ENCODE results near the gene ZNF695. TPM values are rescaled to one million over a fixed set of nuclear protein-coding genes. Genes with fewer than 3 reads are reported as not detected.

The ZNF695 gene
- total RNA-seq, 1 donor from 2014 or later: 14.2 TPM

DNA sequence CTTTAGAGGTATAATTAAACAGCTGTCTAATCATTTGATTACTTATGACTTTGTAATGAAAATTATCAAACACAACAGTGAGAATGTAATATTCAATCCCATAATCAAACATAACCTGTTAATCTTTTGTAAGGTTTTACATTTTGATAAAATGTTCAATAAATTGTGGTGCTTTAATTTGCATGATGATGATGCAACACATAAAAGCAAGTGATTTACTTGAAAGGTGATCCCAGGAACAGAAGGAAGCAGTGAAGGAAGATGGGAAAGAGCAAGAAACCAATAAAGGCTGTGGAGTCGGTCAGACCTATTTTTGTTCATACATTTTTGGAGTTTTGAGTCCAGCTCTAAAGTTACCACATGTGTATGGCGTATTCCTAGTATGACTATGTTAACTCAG is 29.6 kb downstream of the ZNF695 start:
- no peak for TF ChIP-seq CTCF (IDR thresholded peaks at IDR 0.05; ENCODE audit: unreplicated experiment)
- Mint-ChIP-seq H3K9me3 (ENCODE audit: low read depth) (peaks cover 61% of the 10 kb centered on the region), H3K4me1 (ENCODE audit: low read depth) (no peaks in the 10 kb centered on the region), H3K27ac (peak overlapping the region; percentile 9), H3K36me3 (ENCODE audit: insufficient read depth) (peaks cover 80% of the 10 kb centered on the region), H3K4me3 (ENCODE audit: low read depth) (no peak overlapping the region), H3K27me3 (no peaks in the 10 kb centered on the region)
- DNase-seq (ENCODE audit: low spot score, unreplicated experiment): no peak

GRCh38 chr1:246971969-246972368 is 35.9 kb downstream of the ZNF695 start:
- Mint-ChIP-seq H3K4me3 (ENCODE audit: low read depth) (no peak overlapping the region), H3K36me3 (ENCODE audit: insufficient read depth) (peaks cover 72% of the 10 kb centered on the region), H3K27ac (no peak overlapping the region), H3K4me1 (ENCODE audit: low read depth) (no peaks in the 10 kb centered on the region), H3K27me3 (no peaks in the 10 kb centered on the region), H3K9me3 (ENCODE audit: low read depth) (peaks cover 66% of the 10 kb centered on the region)
- TF ChIP-seq CTCF (IDR thresholded peaks at IDR 0.05; ENCODE audit: unreplicated experiment): no peak
- no peak for DNase-seq (ENCODE audit: low spot score, unreplicated experiment)

DNA sequence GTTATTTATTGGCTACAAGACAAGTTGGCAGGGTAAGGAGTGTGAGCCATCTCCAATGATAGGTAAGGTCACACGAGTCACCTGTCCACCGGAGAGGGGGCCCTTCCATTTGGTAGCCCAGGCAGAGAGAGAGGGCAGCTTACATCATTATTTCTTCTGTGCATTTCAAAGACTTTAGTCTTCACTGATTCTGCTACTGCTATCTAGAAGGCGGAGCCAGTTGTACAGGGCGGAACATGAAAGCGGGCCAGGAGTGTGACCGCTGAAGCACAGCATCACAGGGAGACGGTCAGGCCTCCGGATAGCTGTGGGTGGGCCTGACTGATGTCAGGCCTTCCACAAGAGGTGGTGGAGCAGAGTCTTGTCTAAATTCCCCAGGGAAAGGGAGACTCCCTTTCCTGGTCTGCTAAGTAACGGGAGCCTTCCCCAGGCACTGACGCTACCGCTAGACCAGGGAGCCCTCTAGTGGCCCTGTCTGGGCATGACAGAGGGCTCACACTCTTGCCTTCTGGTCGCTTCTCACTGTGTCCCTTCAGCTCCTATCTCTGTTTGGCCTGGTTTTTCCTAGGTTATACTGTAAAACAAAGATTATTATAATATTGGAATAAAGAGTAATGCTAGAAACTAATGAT is 36.7 kb downstream of the ZNF695 start:
- peak; percentile 31 for TF ChIP-seq CTCF (IDR thresholded peaks at IDR 0.05; ENCODE audit: unreplicated experiment)
- H3K27ac Mint-ChIP-seq: no peak overlapping the region
- no peak for DNase-seq (ENCODE audit: low spot score, unreplicated experiment)
- H3K4me1 Mint-ChIP-seq (ENCODE audit: low read depth): no peaks in the 10 kb centered on the region
- H3K27me3 Mint-ChIP-seq: no peaks in the 10 kb centered on the region
- peaks cover 65% of the 10 kb centered on the region for H3K9me3 Mint-ChIP-seq (ENCODE audit: low read depth)
- H3K36me3 Mint-ChIP-seq (ENCODE audit: insufficient read depth): peaks cover 71% of the 10 kb centered on the region
- H3K4me3 Mint-ChIP-seq (ENCODE audit: low read depth): no peak overlapping the region

DNA sequence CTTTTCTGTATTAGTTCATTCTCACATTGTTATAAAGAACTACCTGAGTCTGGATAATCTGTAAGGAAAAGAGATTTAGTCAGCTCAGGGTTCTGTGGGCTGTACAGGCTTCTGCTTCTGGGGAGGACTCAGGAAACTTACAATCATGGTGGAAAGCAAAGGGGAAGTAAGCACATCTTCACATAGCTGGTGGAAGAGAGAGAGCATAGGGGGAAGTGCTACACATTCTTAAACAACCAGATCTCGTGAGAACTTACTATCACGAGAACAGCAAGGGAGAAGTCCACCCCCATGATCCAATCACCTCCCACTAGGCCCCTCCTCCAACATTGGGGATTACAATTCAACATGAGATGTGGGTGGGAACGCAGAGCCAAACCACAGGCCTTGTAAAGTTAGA is 38.2 kb downstream of the ZNF695 start:
- Mint-ChIP-seq H3K27me3 (no peaks in the 10 kb centered on the region), H3K9me3 (ENCODE audit: low read depth) (peaks cover 56% of the 10 kb centered on the region), H3K36me3 (ENCODE audit: insufficient read depth) (peaks cover 67% of the 10 kb centered on the region), H3K4me3 (ENCODE audit: low read depth) (no peak overlapping the region), H3K27ac (no peak overlapping the region), H3K4me1 (ENCODE audit: low read depth) (no peaks in the 10 kb centered on the region)
- no peak for DNase-seq (ENCODE audit: low spot score, unreplicated experiment)
- TF ChIP-seq CTCF (IDR thresholded peaks at IDR 0.05; ENCODE audit: unreplicated experiment): no peak

DNA sequence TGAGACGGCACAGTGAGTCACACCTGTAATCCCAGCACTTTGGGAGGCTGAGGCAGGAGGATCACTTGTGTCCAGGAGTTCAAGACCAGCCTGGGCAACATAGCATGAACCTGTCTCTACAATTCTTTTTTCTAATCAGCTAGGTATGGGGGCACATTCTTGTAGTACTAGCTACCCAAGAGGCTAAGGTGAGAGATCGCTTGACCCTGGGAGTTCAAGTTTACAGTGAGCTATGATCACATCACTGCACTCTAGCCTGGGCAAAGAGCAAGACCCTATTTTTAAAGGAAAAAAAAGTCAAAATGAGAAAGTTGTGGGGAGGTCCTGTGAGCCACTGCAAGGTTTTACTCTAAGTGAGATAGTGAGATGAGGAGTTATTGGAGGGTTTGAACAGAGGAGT is 41.4 kb downstream of the ZNF695 start:
- Mint-ChIP-seq H3K36me3 (ENCODE audit: insufficient read depth) (peaks cover 61% of the 10 kb centered on the region), H3K4me1 (ENCODE audit: low read depth) (no peaks in the 10 kb centered on the region), H3K4me3 (ENCODE audit: low read depth) (no peak overlapping the region), H3K27ac (no peak overlapping the region), H3K27me3 (no peaks in the 10 kb centered on the region), H3K9me3 (ENCODE audit: low read depth) (peaks cover 39% of the 10 kb centered on the region)
- no peak for DNase-seq (ENCODE audit: low spot score, unreplicated experiment)
- TF ChIP-seq CTCF (IDR thresholded peaks at IDR 0.05; ENCODE audit: unreplicated experiment): no peak

All from progenitor cell of endocrine pancreas (in vitro differentiated cells).